Uterus (tissue), 2 donors: ENCODE results near the gene PCDH20.

Experiments used
- CTCF ChIP-seq, 4 experiments: fragments of 200-600 bp in 2 of 4; fragments of 450-650 bp in 2 of 4; sonication (generic) in 2 of 4; IDR thresholded peaks; one replicate each; pipeline ENCODE4 v1.5.1; 2016 to 2019; ENCODE audit warnings: antibody characterized with exemption in 4 of 4, mild to moderate bottlenecking in 2 of 4, moderate library complexity in 1 of 4
- POLR2A ChIP-seq, 2 donors: fragments of 450-650 bp; IDR thresholded peaks; one replicate each; pipeline ENCODE4 v1.6.1; 2016; ENCODE audit warnings: antibody characterized with exemption in 2 of 2, mild to moderate bottlenecking in 1 of 2, moderate library complexity in 1 of 2

- TF ChIP-seq CTCF (IDR thresholded peaks at IDR 0.05) (no peak), POLR2A (IDR thresholded peaks at IDR 0.05) (no peak)
These were observed 37.5 kb upstream of the PCDH20 start for GRCh38 chr13:61453121-61453520.
